Endothelial cell of umbilical vein (primary cell): ENCODE measurements around the gene ADAMTSL3.

ENCODE experiments used
- CTCF ChIP-seq, 2 donors: IDR thresholded peaks; 1 replicate in 1 of 2; 2 replicates in 1 of 2; pipeline ENCODE4 v1.5.1; 2011; ENCODE audit warnings: low read length in 2 of 2, mild to moderate bottlenecking in 2 of 2, moderate library complexity in 2 of 2, control low read depth in 1 of 2, inconsistent platforms in 1 of 2, low read depth in 1 of 2; ENCODE audit not compliant: insufficient read depth in 1 of 2; ENCODE audit errors: extremely low read depth in 1 of 2
- EZH2 ChIP-seq: IDR thresholded peaks from 2 replicates; pipeline ENCODE4 v1.6.1; 2012; ENCODE audit warnings: borderline replicate concordance, low read depth, mild to moderate bottlenecking, moderate library complexity, low read length, inconsistent platforms; ENCODE audit not compliant: severe bottlenecking
- GATA2 ChIP-seq: IDR thresholded peaks from 2 replicates; pipeline ENCODE4 v1.7.0; 2011; ENCODE audit warnings: low read depth, mild to moderate bottlenecking, moderate library complexity, mixed read lengths, low read length; ENCODE audit not compliant: insufficient read length, insufficient read depth
- JUN ChIP-seq: IDR thresholded peaks from 2 replicates; pipeline ENCODE4 v1.6.1; 2011; ENCODE audit warnings: borderline replicate concordance, low read depth; ENCODE audit not compliant: insufficient read length, insufficient read depth
- MYC ChIP-seq: IDR thresholded peaks from one replicate; pipeline ENCODE4 v1.6.1; 2011; ENCODE audit warnings: mild to moderate bottlenecking, low read depth, low read length
- POLR2A ChIP-seq: IDR thresholded peaks from 2 replicates; pipeline ENCODE4 v1.6.1; 2012; ENCODE audit warnings: low read depth, mild to moderate bottlenecking, control low read depth, low read length
- POLR2AphosphoS5 ChIP-seq: IDR thresholded peaks from 2 replicates; pipeline ENCODE4 v1.6.1; 2012; ENCODE audit warnings: low read depth, mild to moderate bottlenecking, control low read depth, low read length, moderate library complexity; ENCODE audit not compliant: insufficient read depth
- TF ChIP-seq, protein P1 (sequence below): IDR thresholded peaks from 2 replicates; pipeline ENCODE4 v1.6.1; 2011; ENCODE audit not compliant: insufficient read depth, insufficient read length

- TF ChIP-seq CTCF (IDR thresholded peaks at IDR 0.05; ENCODE audit: extremely low read depth in 1 of 2, insufficient read depth in 1 of 2, low read depth in 1 of 2, low read length in 2 of 2) (no peak), JUN (no peak), EZH2 (no peak), POLR2A (no peak), MYC (no peak), POLR2AphosphoS5 (no peak), GATA2 (no peak)
- TF ChIP-seq, protein P1, sequence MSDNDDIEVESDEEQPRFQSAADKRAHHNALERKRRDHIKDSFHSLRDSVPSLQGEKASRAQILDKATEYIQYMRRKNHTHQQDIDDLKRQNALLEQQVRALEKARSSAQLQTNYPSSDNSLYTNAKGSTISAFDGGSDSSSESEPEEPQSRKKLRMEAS = no peak
Measured at GRCh38 chr15:83717010-83717409, 63.1 kb downstream of the ADAMTSL3 start.
